Activated CD4-positive, alpha-beta T cell treated with anti-CD3 and anti-CD28 coated beads, Interleukin-10, Interleukin-2, amounts not matched to agents 100 ng/mL and 50 ng/mL, durations not matched to agents 16 hours and 8 hours (primary cell): Measurements from ENCODE around the gene CD300LF.

ENCODE experiments used
- DNase-seq: peaks from one replicate; pipeline ENCODE4 v3.0.0-alpha.2; 2020

CD300LF gene

DNA sequence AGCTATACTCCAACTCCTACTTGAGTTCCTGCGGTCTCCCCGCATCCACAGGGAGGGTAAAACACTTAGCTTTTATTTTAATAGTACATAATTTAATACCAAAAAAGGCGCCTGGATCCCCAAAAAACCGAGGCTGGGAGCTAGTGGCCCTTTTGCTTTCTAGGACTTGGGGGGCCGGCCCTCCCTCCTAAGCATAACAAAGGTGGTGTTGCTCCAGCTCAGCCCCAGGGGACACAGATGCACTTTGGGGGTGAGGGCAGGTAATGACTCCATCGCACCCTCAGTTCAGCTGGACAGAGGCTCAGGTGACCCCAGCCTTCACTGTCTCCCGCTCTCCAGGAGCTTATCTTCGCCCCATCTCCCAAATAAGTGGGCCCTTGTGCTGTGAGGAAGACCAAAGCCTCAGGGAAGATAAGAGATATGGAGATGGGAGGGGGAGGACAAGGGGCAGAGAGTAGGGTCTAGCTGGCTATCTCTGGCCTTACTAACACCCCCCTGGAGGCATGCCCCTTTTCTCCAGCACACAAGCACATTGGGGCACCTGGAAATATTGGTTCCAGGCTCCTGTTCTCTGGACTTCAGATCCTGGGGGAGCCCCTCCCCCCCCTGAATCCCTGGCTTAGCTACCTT lies 32.9 kb upstream of the CD300LF start:
- DNase-seq = no peak

- DNase-seq = peak; percentile 90
These were observed 32.2 kb upstream of the CD300LF start for GRCh38 chr17:74744714-74745547.

- DNase-seq = no peak
These were observed 31.6 kb upstream of the CD300LF start for GRCh38 chr17:74744349-74744713.

- no peak for DNase-seq
These were observed 31.0 kb upstream of the CD300LF start for GRCh38 chr17:74743755-74744154.

GRCh38 chr17:74742978-74743545 lies 30.3 kb upstream of the CD300LF start:
- no peak for DNase-seq

DNA sequence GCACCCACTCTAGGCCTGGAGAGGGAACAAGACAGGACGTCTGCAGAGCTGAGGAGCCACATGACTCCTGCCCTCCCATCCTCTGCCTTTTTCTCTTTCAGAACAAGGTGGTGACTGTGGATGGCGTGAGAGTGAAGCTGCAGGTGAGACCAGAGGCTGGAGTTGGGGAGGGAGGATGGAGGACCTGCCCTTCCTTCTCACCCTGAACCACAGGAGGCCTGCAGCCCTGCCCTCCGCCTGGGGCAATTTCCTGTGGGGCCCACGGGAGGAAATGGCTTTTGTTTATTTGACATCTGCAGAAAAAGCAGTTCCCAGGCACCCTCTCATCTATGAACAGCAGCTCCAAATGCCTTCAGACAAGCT lies 29.4 kb upstream of the CD300LF start:
- DNase-seq = peak; percentile 87

DNA sequence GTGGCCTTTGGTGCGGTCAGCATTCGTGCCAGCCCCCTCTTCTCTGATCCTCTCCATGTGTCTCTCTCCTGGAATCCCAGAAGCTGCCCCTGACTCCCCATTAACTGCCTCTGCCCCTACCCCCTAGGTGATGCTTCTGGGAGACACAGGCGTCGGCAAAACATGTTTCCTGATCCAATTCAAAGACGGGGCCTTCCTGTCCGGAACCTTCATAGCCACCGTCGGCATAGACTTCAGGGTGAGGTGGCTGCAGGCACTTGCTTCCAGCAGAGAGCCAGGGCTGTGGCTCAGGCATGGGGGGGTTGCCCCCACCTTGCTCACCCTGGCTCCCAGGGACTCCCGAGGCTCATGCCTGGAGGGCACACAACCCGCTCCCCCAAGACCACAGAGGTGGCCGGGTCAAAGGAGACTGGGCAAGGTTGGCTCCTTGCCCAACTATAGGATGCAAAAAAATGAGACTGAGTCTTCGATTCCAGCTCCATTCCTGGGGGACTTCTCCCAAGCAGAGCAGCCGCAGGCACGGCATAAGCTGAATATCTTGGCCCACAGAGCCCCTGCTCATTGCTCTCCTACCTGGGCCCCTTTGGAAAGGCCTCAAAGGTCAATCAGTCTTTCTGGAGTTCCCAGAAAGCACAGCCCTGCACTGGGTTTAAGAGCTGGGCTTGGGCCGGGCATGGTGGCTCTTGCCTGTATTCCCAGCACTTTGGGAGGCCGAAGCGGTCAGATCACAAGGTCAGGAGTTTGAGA lies 28.1 kb upstream of the CD300LF start:
- DNase-seq = no peak

DNA sequence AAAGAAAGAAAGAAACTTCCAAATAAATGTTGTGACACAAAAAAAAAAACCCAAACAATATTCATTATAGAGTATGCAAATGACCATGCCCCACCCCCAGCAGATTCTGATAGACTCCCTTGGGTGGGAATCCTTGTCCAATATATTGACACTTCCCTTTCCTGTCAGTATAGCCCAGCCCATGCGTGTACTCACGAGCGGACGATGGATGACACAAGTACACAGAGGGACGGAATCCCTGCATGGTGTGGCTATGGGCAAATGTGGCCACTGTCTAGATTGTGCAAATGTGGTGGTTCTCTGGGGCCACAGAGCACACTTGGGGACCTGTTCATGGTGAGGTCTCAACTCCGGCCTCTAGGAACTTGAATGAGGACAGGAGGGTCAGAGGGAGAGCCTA lies 27.4 kb upstream of the CD300LF start:
- no peak for DNase-seq

DNA sequence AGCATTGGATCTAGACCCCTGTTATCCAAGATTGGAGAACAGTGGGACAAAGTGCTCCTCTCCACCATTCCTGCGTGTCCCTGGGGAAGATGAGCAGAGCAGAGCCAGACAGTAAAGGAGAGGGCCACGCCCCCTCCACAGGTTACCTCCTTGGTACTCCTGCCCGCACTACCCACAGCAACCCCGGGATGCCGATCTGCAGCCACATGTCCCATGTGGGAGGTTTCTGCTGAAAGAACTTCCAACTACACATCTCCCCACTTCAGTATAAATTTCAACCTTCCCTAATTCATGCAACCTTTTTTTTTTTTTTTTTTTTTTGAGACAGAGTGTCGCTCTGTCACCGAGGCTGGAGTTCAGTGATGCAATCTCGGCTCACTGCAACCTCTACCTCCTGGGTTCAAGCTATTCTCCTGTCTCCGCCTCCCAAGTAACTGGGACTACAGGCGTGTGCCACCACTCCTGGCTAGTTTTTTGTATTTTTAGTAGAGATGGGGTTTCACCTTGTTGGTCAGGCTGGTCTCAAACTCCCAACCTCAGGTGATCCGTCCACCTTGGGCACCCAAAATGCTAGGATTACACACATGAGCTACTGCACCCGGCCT lies 26.6 kb upstream of the CD300LF start:
- DNase-seq = no peak

- DNase-seq = peak; percentile 94
These were observed 25.6 kb upstream of the CD300LF start for GRCh38 chr17:74738051-74738996.

DNA sequence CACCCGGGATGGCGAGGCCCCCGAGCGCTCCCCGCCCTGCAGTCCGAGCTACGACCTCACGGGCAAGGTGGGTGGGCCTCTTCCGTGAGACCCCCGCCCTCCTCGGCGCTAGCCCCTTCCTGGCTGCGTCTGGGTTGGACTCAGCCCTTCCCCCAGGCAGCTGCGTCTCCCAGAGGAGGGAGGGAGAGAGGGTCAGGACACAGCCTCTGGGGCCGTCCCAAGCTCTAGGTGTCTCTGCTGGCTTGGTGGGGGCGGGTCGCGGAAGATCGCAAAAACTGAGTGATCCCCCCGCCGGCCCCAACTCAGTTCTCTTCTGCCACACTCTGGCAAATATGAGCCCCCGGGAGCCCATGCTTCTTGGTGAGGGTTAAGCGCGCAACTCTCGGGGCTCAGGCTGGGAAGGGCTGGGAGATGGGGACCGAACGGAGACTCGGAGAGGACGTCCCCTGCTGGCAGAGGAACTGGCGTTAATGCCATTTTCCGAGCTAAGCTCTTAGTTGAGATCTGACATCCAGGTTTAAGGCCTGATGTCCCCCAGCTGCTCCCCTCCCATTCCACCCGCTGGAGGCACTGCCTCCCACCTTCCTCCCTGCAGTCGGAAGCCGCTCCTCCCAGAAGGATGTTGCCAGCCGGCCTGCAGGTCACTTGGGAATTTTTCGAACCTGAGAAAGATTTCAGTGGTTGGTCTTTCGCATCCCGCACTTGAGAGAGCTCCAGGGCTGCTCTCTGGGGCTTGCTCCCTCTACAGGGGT lies 24.8 kb upstream of the CD300LF start:
- DNase-seq = peak; percentile 52

DNA sequence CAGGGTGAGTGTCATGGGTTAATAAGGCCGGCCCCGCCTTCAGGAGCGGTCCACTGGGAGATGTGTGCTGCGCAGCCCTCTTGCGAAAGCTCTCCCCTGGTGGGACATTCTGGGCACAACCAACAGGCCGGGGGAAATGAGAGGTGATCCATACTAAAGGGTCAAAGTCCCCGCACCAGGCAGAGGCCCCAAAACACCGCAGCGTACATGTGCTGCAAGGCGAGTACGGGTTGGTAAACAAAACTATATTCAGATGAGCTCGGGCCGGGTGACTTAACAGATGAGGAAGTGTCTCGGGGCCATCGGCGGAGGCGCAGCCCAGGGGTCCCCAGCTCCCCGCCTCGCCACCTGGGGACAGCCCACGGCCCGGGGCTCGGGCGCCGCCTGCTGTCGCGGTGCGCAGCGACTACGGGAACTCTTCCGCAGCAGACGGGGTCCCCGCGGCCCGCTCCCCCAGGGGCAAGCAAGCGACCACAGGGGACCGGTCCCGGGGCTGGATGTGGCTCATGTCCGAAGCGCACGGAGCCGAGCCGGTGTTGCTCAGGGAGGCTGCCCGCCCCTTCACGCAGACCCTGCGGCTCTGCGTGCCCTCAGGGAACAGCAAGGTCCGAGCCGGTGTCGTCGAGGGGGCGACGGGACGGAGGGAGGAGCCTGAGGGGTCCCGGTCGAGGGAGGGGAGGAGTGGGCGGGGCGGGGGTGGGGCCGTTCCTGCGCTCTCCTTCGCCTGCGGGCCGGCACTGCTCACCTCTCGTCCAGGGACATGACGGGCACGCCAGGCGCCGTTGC lies 24.0 kb upstream of the CD300LF start, which contains the start of gene RAB37:
RAB37 (plus strand) TSS at position 744 of the 786 bp plus-strand sequence; CDS start at position 761, 17 bp downstream.
- DNase-seq = peak; percentile 44

DNA sequence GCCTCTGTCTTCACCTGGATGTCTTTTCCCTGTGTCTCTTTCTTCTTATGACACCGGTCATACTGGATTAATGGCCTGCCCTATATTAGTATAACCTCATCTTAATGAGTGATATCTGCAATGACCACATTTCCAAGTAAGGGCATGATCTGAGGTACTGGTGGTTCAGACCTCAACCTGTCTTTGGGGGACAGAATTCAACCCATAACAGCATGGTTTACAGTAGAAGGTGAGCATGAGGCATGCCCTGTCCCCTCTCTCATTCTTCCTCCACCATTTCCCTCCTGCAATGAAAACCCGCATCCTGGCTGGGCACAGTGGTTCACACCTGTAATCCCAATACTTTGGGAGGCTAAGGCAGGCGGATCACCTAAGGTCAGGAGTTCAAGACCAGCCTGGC lies 21.5 kb upstream of the CD300LF start:
- DNase-seq = no peak

- no peak for DNase-seq
These were observed 20.8 kb upstream of the CD300LF start for GRCh38 chr17:74733365-74734122.

GRCh38 chr17:74732042-74732867 lies 19.5 kb upstream of the CD300LF start:
- no peak for DNase-seq

DNA sequence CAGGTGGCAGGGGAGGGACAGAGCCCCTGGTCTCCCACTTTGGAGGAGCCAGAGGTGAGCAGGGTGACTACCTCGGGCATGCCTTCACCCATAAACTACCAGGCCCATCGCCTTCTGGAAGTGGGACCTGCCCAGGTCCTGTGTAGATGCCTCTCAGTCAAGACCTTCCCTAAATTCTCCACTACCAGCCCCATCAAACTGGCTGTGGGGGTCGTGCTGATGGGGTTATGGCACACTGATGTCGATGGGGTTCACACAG lies 18.6 kb upstream of the CD300LF start:
- no peak for DNase-seq

DNA sequence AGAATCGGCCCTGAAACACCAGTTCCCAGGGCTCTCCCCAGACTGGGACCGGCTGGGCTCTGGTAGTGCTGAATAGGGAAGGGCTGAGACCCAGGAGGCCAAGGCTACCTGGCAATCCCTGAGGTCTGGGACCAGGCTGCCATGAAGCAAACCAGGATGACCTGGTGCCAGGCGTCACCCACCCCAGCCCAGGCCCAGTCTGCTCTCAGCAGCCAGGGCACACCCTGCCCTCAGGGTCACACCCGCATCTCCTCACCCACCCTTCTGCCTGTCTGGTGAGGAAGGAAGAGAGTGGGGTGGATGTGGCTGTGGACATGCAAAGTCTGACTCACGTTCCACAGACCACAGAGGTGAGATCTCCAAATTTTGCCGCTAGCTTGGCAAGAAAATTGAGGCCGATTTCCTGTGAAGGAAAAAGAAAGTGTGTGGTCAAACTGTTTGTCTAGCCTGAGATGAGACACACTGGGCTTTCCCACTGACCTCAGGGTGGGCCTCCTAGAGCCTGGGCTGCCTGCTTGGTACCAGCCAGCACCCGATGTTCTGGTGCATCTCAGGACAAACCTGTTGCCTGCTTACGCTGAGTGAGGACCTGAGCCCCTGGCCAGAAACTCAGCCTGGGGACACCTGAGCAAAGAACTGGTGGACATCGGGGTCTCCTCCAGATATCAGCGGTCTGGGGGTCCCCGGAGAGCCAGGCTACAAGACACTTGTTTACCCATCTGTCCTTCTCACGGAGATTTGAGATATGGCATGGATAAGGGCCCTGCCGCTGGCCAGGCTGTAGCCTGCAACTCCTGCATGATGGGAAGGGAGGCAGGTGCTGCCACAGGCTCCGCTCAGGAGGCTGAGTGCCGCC lies 18.0 kb upstream of the CD300LF start:
- DNase-seq = peak; percentile 87

GRCh38 chr17:74729866-74730265 lies 17.1 kb upstream of the CD300LF start:
- DNase-seq = no peak
